ENCODE data around the gene ADGRG1. TPM values are rescaled to one million over a fixed set of nuclear protein-coding genes. Genes with fewer than 3 reads are reported as not detected.

The ADGRG1 gene
- polyA plus RNA-seq, 1 donor, result 74.1 TPM

GRCh38 chr16:57620335-57621231 is 7.8 kb upstream of the ADGRG1 start:
- DNase-seq, result no peak

GRCh38 chr16:57621521-57622271 is 6.7 kb upstream of the ADGRG1 start:
- DNase-seq, result no peak

GRCh38 chr16:57622361-57623250 is 5.8 kb upstream of the ADGRG1 start:
- DNase-seq, result no peak

- no peak for DNase-seq
Observed at GRCh38 chr16:57623251-57624043, 5.0 kb upstream of the ADGRG1 start.

- no peak for DNase-seq
Observed at GRCh38 chr16:57624044-57624688, 4.3 kb upstream of the ADGRG1 start.

GRCh38 chr16:57624806-57625500 is 3.5 kb upstream of the ADGRG1 start:
- no peak for DNase-seq

GRCh38 chr16:57626420-57627170 is 1.8 kb upstream of the ADGRG1 start:
- DNase-seq, result no peak

GRCh38 chr16:57627184-57627871 is 1.1 kb upstream of the ADGRG1 start:
- no peak for DNase-seq

GRCh38 chr16:57628783-57629293 is 408 bp downstream of the ADGRG1 start:
- DNase-seq, result no peak

- no peak for DNase-seq
Observed at GRCh38 chr16:57629516-57630406, 1.3 kb downstream of the ADGRG1 start.

GRCh38 chr16:57630407-57630797 is 2.0 kb downstream of the ADGRG1 start:
- no peak for DNase-seq

- no peak for DNase-seq
Observed at GRCh38 chr16:57630931-57631845, 2.8 kb downstream of the ADGRG1 start.

- DNase-seq, result no peak
Observed at GRCh38 chr16:57632568-57632967, 4.1 kb downstream of the ADGRG1 start.

GRCh38 chr16:57633383-57634064 is 5.1 kb downstream of the ADGRG1 start:
- no peak for DNase-seq

GRCh38 chr16:57634171-57634570 is 5.7 kb downstream of the ADGRG1 start:
- DNase-seq, result no peak

Measured in left kidney (tissue), 2 donors.